ENCODE data around the gene SLC25A20.
"Not testable (repeated sequence)": the region's sequence is repeated elsewhere in the genome, so short reads cannot be mapped to it uniquely, and the experiment has no call there.

Gene SLC25A20, protein sequence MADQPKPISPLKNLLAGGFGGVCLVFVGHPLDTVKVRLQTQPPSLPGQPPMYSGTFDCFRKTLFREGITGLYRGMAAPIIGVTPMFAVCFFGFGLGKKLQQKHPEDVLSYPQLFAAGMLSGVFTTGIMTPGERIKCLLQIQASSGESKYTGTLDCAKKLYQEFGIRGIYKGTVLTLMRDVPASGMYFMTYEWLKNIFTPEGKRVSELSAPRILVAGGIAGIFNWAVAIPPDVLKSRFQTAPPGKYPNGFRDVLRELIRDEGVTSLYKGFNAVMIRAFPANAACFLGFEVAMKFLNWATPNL

DNA sequence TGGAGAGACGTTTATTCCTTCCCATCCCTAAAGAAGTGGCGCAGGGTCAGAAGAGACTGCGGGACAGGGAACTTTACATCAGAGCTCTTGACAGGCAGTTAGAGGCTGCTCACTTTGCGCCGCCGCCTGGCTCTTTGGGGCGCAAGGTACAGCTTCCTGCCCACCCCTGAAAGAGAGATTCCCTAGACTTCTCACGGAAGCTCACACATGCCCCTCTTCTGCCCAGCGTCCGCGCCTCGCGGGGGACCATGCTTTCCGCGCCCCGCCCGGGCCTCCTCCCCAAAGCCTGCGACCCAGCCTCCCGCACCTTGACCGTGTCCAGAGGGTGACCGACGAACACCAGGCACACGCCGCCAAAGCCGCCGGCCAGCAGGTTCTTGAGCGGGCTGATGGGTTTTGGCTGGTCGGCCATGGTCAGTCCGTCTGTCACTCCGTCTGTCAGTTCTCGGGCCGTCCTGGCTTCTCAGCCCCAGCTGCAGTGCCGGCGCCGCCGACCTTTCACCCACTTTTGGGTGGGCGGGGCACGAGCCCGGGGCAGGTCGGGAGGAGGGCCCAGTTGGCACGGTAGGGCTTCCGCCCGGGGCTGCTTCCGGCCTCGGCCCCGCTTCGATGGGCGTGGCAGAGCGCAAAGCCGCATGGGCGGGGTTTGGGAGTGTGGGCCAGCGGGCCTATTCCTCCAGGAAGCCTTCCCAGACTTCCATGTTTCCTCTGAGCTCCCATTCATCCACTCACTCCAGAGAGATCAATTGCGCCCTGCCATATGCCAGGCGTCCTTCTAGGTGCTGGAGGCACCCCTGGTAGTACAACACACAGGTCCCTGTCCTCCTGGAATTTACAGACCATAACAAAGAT is at the start of gene SLC25A20:
SLC25A20 (minus strand) TSS at position 500 of the 852 bp plus-strand sequence; CDS start at position 412, 88 bp downstream.
- FAIRE-seq, result peak; percentile 83

DNA sequence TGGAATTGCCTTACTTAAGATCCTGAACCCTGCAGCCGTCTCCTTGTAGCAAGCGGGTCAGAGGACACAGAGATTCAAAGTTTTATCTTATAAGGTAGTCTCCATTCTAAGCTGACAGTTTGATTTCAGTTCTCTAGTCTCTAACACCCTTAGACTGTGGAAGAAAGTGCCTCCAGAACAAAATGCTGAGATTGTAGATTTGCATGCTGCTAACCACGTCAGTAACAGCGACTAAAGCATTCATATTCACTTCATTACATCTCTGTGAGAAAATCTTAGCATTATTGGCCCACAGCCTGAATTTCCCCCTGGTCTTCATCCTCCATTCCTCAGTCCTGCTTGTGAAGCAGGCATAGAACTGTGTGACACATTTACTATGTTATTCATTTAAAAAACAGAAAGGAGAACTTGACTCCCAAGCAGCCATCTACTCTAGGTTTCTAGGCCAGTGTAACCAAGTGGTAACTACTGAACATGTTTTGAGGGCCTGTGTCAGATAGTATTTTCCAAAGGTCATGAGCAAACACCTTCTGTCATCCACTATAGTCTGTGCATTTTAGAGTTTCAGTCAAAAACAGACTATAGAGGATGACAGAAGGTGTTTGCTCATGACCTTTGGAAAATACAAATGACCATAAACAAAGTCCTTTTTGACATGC is 47.3 kb upstream of the SLC25A20 start:
- FAIRE-seq, result no peak

DNA sequence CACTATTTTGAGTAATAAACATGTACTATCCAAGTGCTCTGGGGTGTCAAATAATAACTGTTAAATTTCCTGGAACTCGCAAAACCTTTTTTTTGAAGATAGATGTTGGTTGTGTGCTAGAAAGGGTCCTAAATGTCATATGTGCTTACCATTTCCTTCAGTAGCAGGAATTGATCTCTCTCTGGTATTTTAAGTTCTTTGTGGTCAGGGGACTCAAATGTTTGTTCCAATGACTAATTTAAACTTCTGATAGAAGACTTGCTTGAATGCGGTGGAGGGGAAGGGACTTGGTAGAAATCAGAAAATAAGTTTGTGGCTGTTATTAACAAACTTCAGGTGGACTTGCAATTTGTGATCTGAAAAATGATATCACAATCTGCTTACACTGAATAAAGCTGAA is 46.8 kb upstream of the SLC25A20 start:
- no peak for FAIRE-seq

DNA sequence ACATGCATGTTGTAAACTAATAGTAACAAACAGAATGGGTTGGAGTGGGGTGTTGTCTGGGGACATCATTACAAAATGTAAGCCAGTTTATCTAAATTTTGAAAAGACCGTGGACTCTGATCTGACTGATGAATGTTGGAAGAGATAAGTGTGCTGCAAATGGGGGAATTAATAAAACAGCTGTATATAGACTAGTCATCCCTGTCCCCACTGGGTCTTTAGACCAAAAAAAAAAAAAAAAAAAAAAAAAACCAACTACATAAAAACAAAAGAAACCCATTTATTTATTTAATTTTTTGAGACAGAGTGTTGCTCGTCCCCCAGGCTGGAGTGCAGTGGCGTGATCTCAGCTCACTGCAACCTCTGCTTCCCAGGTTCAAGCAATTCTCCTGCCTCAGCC is 40.0 kb upstream of the SLC25A20 start:
- no peak for FAIRE-seq

DNA sequence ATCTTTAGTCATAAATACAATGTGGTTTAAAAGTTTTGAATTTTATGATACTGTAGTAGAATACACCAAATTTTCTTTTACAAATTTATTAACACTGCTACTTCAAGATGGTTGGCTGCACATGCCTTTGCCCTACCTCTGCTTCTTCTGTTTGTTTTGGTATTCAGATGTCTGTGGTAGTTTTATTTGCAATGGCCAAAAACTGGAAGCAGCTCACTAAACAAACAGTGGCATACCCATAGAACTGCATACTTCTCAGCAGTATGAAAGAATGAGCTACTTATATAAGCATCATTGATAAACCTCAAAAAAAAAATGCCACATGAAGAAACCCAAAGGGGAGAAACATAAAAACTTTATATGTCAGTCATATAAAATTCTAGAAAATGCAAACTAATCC is 39.5 kb upstream of the SLC25A20 start:
- FAIRE-seq, result no peak

DNA sequence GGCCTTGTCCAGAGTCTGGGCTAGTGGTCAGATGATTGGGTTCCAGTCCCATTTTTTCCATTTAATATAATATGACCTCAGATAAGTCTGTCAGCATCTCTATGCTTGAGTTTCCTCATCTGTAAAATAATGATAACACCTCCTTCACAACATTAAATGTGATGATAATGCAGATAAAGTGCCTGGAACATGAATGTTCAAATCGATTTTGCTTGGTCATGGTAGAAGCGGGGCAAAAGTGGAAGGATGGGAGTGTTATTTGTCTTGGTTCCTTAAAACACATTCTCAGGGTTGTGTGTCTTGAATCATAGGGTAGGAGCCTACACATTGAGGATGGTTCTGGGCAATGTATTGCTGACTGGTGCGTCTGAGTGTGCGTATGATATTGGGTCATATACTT is 36.8 kb upstream of the SLC25A20 start:
- no peak for FAIRE-seq

DNA sequence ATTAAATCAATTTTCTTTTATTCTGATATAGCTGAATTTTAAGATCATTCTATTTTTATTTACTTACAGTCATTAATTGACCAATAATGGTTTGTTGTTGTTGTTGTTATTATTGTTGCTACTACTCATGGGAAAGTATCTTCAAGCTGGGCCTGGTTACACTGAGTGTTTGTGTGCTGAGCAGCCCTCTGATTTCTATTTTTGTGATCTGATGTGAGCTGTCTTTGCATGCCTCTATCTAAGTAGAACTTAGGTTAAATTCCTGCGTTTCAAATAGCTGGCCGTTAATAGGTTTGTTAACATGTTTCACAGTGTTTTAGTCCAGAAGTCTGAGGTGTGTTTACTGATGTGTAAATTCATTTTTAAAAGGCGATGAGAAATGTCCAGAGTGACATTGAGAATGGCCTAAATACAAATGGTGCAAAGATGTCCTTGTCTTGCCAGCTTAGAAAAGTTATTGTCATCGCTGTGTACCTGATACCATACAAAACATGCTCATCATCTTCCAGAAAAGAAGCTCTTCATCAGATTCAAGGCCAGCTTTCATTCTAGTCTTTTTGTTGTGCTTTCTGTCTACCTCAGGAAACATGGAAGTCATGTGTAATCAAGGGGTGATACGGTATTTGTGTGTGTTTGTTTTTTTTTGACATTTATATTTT is 35.8 kb upstream of the SLC25A20 start:
- FAIRE-seq, result no peak

DNA sequence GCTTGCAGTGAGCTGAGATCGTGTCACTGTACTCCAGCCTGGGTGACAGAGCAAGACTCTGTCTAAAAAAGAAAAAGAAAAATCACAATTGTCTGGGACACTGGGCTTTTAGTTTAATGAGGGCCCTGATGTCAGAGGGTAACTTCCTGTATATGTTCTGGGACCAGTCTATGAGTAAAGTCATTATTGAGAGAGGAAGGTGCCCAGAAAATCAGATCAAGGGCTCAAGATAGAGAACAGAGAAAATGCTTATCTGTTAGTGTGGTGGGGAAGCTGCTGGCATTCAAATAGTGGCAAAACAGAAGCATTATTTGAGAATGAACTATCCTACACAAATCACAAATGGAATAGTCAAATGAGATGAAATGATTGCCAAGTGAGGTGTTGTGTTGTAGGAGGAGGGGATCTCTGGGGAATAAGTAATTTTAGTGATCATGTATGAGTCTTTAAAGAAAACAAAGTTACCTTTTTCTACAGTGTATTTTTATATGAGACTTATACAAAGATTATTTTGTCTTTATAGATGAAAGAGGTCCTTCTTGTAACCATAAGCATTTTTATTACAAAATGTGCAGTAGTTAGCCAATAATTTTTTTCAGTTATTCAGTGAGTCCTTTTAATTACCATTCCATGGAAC is 33.4 kb upstream of the SLC25A20 start:
- FAIRE-seq, result no peak

DNA sequence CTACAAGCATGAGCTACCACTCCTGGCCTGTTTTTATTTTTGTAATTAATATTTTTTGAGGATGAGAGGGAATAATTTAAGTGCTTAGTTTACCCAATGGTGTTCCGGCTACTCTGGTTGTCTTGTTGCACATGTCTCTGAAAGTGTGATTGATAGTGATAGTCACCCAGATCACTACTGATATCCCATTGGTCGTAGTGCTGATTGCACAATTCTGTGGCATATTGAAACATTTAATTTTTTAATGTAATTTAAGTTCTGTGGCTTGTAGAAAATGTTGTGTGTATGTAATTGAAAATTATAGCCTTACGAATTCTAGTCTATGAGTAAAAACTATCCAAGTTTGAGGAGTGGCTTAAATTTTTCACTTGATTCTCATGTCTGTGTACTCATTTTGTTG is 31.9 kb upstream of the SLC25A20 start:
- no peak for FAIRE-seq

DNA sequence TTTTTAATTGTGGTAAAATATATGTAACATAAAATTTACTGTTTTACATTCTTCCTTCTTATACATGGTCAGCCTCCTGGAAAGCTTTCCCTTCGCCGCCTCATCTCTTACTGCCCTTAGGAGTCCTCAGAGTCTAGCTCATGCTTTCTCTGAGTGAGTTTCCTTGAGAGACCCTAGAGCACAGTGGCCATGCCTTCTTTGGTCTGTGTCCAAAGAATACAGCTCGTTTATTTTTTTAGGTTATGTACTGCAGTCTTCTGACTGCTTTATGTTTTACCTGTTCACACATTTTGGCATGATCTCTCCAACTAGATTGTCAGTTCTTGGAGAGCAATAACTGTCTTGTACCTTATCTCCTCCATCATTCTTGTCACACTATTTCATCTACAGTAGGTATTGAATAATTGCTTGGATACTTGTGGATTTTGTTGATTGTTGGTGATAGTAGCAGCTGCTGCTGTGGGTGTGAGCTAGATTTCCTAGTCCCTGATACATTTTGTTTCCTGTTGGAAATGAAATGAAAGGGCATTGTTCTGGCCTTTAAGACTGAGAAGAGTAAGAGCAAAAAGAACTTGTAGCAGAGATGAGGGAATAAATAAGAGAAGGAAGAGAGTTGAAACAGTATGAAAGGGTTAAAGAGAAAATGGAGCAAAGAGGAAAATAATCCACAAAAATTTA is 30.8 kb upstream of the SLC25A20 start:
- no peak for FAIRE-seq

DNA sequence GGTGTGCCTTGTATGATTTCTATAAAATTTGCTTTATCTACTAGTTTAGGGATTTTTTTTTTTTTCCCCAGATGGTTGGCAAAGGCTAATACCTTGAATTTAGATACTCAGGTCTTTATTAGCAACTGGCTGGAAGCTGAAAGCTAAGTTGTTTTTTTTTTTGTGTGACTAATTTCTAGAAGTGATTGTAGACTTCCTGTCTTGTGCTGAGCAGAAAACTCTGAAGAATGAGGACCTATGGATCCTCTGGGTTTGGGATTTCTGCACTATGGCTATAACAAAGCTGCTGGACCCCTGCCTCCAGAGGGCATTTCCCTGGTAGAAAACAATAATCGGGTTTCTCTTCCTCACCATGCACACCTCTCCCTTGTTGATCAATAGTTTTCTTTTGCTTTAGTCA is 30.0 kb upstream of the SLC25A20 start:
- FAIRE-seq, result no peak

DNA sequence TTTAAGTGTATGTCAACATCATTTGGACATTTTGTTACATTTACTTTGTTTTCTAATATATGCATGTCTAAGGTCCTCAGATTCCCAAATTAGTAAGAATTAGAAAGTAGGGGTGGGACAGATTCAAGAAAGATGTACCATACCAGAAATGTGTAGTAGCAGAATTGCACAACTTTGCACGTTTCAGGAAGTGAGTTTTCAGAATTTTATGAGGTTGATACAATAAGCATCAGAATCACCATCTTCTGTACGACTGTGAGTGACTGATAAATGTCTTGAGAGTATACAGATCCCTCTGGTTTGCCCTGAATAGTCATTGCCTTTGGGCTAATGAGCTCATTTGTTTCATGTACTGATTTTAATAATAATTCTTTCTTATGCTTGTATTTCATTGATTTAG is 29.2 kb upstream of the SLC25A20 start:
- no peak for FAIRE-seq

DNA sequence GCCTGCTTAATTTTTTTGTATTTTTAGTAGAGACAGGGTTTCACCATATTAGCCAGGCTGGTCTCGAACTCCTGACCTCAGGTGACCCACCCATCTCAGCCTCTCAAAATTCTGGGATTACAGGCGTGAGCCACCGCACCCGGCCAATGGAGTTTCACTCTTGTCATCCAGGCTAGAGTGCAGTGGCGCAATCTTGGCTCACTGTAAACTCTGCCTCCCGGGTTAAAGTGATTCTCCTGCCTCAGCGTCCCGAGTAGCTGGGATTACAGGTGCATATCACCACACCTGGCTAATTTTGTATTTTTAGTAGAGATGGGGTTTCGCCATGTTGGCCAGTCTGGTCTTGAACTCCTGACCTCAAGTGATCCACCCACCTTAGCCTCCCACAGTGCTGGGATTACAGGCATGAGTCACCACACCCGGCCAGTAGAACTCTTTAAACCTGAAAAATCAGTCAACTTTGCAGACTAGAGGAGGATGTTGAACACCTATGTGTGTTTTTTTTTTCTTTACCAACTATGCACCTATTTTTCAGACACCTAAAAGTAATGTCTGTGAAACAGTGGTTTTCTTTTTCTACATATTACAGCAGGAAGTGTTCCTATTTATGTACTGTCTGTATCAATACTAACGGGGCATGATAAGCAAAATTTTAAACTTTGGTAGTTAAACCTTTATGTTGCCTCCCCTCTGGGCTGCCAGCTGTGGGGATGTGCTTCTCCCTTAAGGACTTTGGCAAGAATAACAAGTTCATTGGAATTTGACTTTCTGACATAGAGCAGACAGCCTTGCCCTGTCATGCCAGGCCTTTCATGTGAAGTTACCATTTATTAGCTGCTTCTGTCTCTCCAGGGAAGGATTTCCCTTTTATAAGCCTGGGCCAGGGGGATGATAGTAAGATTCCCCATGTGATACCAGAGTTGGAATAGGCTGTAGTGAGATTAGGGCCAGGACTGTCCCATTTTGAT is 28.0 kb upstream of the SLC25A20 start:
- no peak for FAIRE-seq

DNA sequence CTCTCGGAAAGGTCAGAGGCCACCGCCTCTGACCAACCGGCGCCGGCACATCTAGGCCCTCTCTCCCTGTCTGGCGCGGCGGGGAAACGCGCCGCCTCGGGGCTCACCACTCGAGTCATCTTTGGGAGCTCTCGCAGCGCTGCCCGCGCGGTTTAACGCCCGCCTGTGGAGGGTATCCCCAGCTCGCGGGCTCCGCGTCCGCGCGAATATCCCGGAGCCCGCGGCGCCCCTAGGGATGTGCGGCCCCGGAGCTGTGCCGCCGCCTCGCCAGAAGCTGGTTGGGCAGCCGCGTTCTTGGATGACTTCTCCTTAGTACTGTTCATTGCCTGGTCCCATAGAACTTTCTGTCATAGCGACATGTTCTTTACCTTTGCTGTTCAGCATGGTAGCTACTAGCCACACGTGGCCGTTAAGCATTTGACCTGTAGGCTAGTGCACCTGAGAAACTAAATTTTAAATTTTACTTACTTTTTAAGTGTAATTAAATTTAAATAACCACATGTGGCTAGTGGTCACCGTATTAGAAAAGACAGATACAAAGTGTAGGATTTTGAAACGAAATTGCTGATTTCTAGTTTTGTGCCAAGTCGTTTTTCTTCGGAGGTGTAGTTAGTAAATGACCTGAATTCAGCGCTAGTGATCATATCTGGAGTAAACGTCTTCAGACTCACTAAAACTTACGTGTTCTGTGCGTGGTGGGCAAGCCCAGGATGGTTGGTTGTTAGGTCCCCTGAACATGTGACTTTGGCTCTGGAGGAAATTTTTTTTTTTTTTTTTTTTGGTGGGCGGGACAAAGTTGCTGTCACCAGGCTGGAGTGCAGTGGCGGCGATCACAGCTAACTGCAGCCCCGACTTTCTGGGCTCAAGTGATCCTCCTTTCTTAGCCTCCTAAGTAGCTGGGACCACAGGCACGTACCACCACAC is 20.8 kb upstream of the SLC25A20 start:
- peak; percentile 21 for FAIRE-seq

DNA sequence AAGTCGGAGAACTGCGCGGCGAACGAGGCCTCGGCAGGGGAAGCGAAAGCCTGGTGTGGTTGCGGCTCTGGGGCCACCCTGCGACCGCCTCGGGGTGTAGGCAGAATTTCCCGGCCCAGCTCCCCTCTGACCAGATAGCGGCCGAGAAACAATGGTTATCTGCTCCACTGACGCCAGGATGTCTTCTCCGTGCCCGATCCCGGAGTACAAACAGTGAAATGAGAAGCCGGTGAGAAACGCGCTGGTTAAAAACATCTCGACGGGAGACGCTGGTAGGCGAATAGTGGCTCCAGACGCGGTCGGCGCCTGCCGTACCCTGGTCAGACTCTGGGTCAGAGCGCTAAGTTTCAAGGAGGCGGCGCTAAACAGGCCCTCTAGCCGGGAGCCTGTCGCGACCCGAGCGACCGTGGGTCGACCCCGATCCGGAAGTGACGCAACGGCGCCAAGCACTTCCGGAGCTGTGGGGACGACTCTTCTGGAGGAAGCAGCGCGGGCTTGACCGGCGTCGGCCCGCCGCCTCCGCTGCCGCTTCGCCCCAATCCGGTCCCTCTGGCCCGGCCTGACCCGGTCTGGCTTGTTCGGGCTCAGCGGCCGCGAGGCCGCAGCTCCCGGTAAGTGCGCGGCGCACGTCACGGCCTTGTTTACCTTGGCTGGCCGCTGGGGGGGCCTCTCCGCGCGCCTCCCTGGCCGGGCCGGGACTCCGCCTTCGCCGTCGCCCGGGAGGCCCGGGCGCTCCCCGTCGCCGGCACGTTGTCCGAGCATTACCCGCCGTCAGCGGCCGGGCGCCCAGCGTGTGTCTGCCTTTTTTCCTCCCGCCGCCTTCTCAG is 19.9 kb upstream of the SLC25A20 start, which contains the start of gene ARIH2:
ARIH2 (plus strand) TSS at position 455 of the 827 bp plus-strand sequence. CDS start 8,717 bp downstream, outside the sequence.
- peak; percentile 79 for FAIRE-seq

DNA sequence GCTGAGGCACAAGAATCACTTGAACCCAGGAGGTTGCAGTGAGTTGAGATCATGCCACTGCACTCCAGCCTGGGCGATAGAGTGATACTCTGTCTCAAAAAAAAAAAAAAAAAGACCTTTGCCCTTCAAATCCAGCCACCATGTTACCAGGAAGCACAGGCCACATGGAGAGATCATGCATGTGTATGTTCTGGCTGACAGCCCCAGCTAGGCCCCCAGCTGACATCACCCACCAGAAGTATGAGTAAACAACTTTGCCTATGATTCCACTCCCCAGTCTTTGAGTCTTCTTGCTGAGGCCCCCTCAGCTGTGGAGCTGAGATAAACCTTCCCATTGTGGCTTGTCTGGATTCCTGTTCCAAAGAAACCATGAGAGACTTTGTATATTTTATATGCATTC is 16.6 kb upstream of the SLC25A20 start:
- FAIRE-seq, result no peak

DNA sequence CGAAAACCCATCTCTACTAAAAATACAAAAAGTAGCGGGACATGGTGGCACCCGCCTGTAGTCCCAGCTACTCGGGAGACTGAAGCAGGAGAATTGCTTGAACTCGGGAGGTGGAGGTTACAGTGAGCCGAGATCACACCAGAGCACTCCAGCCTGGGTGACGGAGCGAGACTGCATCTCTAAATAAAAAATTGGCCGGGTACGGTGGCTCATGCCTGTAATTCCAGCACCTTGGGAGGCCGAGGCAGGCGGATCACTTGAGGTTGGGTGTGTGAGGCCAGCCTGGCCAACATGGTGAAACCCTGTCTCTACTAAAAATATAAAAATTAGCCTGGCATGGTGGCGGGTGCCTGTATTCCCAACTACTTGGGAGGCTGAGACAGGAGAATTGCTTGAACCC is 8.3 kb upstream of the SLC25A20 start:
- FAIRE-seq, result not testable (repeated sequence)

DNA sequence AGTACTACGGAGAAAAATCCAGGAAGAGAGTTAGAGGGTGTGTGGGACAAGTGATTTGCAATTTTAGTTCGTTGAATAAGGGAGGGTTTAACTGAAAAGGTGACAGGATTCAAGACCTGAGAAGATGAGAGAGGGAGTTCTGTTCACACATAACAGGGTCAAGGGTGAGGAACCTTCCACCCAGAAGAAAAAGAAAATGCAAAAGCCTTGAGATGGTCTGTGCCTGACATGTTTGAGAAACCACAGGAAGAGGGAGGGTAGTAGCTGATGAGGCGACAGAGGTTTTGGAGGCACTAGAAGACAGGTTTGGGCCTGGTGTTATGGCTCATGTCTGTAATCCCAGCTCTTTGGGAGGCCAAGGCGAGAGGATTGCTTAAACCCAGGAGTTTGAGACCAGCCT is 591 bp upstream of the SLC25A20 start:
- FAIRE-seq, result no peak
